HG03097 (cell line): ENCODE data around the gene ACTL6B.

ENCODE experiments used
- ATAC-seq: cut with Tn5 transposase; IDR thresholded peaks from one replicate; pipeline ENCODE4 v1.9.1; 2021; ENCODE audit not compliant: unreplicated experiment, low FRiP score

ACTL6B gene

GRCh38 chr7:100604028-100604975 lies 51.9 kb downstream of the ACTL6B start:
- no peak for ATAC-seq

GRCh38 chr7:100603726-100604027 lies 52.6 kb downstream of the ACTL6B start:
- ATAC-seq, result no peak

GRCh38 chr7:100602889-100603725 lies 53.1 kb downstream of the ACTL6B start:
- ATAC-seq, result no peak

GRCh38 chr7:100600730-100601038 lies 55.6 kb downstream of the ACTL6B start:
- ATAC-seq, result no peak

- no peak for ATAC-seq
Observed at GRCh38 chr7:100599911-100600729, 56.1 kb downstream of the ACTL6B start.

GRCh38 chr7:100598425-100598824 lies 57.8 kb downstream of the ACTL6B start:
- ATAC-seq, result no peak

GRCh38 chr7:100595188-100595587 lies 61.1 kb downstream of the ACTL6B start:
- no peak for ATAC-seq
